H1 (cell line): ENCODE results near the gene WDR81. TPM values are rescaled to one million over a fixed set of nuclear protein-coding genes. Genes with fewer than 3 reads are reported as not detected.

Source experiments
- CREB1 ChIP-seq: IDR thresholded peaks from 2 replicates; pipeline ENCODE4 v1.6.1; 2012; ENCODE audit warnings: inconsistent platforms
- GABPA ChIP-seq: IDR thresholded peaks from 2 replicates; pipeline ENCODE4 v1.6.1; 2011; ENCODE audit warnings: mild to moderate bottlenecking, low read length, moderate library complexity, borderline replicate concordance; ENCODE audit not compliant: insufficient read depth
- POLR2A ChIP-seq, 2 experiments: IDR thresholded peaks; 1 replicate in 1 of 2; 2 replicates in 1 of 2; pipeline ENCODE4 v1.6.1; 2011; ENCODE audit warnings: low read depth in 2 of 2, low read length in 2 of 2, mild to moderate bottlenecking in 2 of 2; ENCODE audit errors: control extremely low read depth in 1 of 2
- SAP30 ChIP-seq: fragments of 300-600 bp; sonication (generic); IDR thresholded peaks from 2 replicates; pipeline ENCODE4 v1.7.1; 2012; ENCODE audit warnings: low read length, moderate library complexity, mild to moderate bottlenecking, inconsistent platforms; ENCODE audit not compliant: insufficient read depth, insufficient replicate concordance
- SP2 ChIP-seq: IDR thresholded peaks from 2 replicates; pipeline ENCODE4 v1.6.1; 2012; ENCODE audit warnings: mild to moderate bottlenecking, low read length, inconsistent platforms
- SUZ12 ChIP-seq: fragments of 200-600 bp; sonication (generic); IDR thresholded peaks from 2 replicates; pipeline ENCODE4 v1.6.1; 2012; ENCODE audit warnings: mild to moderate bottlenecking, inconsistent platforms, low read length, moderate library complexity, mixed read lengths
- TAF1 ChIP-seq: IDR thresholded peaks from 2 replicates; pipeline ENCODE4 v1.6.1; 2011; ENCODE audit warnings: mild to moderate bottlenecking, low read depth, low read length
- TBP ChIP-seq: IDR thresholded peaks from 2 replicates; pipeline ENCODE4 v1.6.1; 2011; ENCODE audit warnings: low read depth, low read length, improper control_type of control experiment
- polyA plus RNA-seq, 7 experiments: library from polyadenylated mRNA; depleted of rRNA in 3 of 7; stranded (reverse) in 5 of 7; unstranded in 2 of 7; fragments of >200 nt in 5 of 7; fragments of 200-250 nt in 2 of 7; gene quantifications; 1 replicate in 5 of 7; 2 replicates in 1 of 7; 4 replicates in 1 of 7; pipeline versions ENCODE4 v1.2.1 to v1.2.3, GENCODE V29; 2011 to 2013; ENCODE audit warnings: missing spikeins in 2 of 7, mixed read lengths in 2 of 7
- total RNA-seq: library from RNA; stranded (reverse); fragmentation: NEBNext Ultra II Directional; extraction: Animal tissue kit (Norgen Biotek cat#: 25700); gene quantifications from 2 replicates; pipeline ENCODE4 v1.2.1, GENCODE V29; 2021
- TF ChIP-seq, protein P1 (sequence below): IDR thresholded peaks from 2 replicates; pipeline ENCODE4 v1.6.1; 2012; ENCODE audit warnings: inconsistent platforms
- TF ChIP-seq, protein P2 (sequence below): IDR thresholded peaks from 2 replicates; pipeline ENCODE4 v1.6.1; 2011; ENCODE audit warnings: low read length, improper control_type of control experiment
- TF ChIP-seq, protein P3 (sequence below): IDR thresholded peaks from 2 replicates; pipeline ENCODE4 v1.6.1; 2012; ENCODE audit warnings: inconsistent platforms
- TF ChIP-seq, protein P4 (sequence below), 3 experiments: IDR thresholded peaks; 1 replicate in 2 of 3; 2 replicates in 1 of 3; pipeline versions ENCODE4 v1.5.1 to v1.6.1; 2011; ENCODE audit warnings: low read length in 3 of 3, mild to moderate bottlenecking in 3 of 3, inconsistent platforms in 2 of 3, low read depth in 1 of 3, moderate library complexity in 1 of 3; ENCODE audit not compliant: insufficient read depth in 1 of 3; ENCODE audit errors: control extremely low read depth in 1 of 3

Gene WDR81
- total and polyA plus RNA-seq, 2 of the 8 experiments (the other 6 are each of a cell fraction or from before 2014, with no cell fraction given): 9.1 to 12.3 TPM

DNA sequence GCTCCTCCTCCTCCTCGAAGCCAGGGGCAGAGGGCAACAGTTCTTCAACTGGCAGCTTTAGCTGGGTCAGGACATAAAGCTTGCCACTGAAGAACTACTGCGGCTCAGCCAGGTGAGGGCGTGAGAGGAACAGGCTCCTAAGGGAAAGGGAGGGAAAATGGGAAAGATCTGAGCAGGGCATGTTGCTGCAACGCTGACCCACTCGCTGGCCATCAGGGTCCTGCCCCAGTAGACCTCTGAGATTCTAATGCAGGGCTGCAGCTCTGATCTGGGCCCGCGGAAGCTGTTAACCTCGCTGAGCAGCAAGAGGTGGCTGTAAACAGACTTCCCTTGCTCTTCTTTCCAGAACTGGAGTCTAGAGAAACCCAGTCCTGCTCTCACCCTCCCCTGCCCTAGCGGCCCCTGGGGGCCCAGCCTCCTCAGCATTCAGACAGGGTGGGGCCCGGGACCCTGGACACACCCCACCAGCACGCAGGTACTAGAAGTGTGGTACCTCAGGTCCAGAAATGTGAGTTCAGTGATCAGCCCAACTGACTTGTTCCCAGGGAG, 10.6 kb upstream of the WDR81 start (continued):
- TF ChIP-seq TBP (no peak; the same call in 1 of the 2 replicates), SP2 (no peak), POLR2A (IDR thresholded peaks at IDR 0.05; ENCODE audit: control extremely low read depth in 1 of 2, low read depth in 2 of 2, low read length in 2 of 2) (peak in 1 of 2 experiments; percentile 32; a peak in 1 of 3 replicates), GABPA (no peak), CREB1 (0 out of 2 replicates have a peak, but pooled peaks have one; percentile 7), TAF1 (peak; percentile 11; the same call in 1 of the 2 replicates), SUZ12 (no peak), SAP30 (peak; percentile 50)
- TF ChIP-seq, protein P1, sequence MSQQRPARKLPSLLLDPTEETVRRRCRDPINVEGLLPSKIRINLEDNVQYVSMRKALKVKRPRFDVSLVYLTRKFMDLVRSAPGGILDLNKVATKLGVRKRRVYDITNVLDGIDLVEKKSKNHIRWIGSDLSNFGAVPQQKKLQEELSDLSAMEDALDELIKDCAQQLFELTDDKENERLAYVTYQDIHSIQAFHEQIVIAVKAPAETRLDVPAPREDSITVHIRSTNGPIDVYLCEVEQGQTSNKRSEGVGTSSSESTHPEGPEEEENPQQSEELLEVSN: peak; percentile 97
- TF ChIP-seq, protein P2, sequence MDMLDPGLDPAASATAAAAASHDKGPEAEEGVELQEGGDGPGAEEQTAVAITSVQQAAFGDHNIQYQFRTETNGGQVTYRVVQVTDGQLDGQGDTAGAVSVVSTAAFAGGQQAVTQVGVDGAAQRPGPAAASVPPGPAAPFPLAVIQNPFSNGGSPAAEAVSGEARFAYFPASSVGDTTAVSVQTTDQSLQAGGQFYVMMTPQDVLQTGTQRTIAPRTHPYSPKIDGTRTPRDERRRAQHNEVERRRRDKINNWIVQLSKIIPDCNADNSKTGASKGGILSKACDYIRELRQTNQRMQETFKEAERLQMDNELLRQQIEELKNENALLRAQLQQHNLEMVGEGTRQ: no peak
- TF ChIP-seq, protein P3, sequence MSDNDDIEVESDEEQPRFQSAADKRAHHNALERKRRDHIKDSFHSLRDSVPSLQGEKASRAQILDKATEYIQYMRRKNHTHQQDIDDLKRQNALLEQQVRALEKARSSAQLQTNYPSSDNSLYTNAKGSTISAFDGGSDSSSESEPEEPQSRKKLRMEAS: peak; percentile 87
- TF ChIP-seq, protein P4, sequence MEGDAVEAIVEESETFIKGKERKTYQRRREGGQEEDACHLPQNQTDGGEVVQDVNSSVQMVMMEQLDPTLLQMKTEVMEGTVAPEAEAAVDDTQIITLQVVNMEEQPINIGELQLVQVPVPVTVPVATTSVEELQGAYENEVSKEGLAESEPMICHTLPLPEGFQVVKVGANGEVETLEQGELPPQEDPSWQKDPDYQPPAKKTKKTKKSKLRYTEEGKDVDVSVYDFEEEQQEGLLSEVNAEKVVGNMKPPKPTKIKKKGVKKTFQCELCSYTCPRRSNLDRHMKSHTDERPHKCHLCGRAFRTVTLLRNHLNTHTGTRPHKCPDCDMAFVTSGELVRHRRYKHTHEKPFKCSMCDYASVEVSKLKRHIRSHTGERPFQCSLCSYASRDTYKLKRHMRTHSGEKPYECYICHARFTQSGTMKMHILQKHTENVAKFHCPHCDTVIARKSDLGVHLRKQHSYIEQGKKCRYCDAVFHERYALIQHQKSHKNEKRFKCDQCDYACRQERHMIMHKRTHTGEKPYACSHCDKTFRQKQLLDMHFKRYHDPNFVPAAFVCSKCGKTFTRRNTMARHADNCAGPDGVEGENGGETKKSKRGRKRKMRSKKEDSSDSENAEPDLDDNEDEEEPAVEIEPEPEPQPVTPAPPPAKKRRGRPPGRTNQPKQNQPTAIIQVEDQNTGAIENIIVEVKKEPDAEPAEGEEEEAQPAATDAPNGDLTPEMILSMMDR (IDR thresholded peaks at IDR 0.05; ENCODE audit: control extremely low read depth in 1 of 3, insufficient read depth in 1 of 3, low read depth in 1 of 3, low read length in 3 of 3): peak; percentile 75 to 91 (median 81)
- TF ChIP-seq, all 59 proteins: peak for 10
